Sigmoid colon (tissue), 4 donors: ENCODE results near the gene TIGD7.

Source experiments
- CTCF ChIP-seq, 4 experiments: fragments of 450-650 bp in 3 of 4; fragments of 200-600 bp in 1 of 4; IDR thresholded peaks; one replicate each; pipeline ENCODE4 v1.5.1; 2016 to 2019; ENCODE audit warnings: antibody characterized with exemption in 4 of 4, mild to moderate bottlenecking in 3 of 4, moderate library complexity in 2 of 4
- EP300 ChIP-seq, 4 donors: sonication (generic); formaldehyde crosslinking; IDR thresholded peaks; one replicate each; pipeline ENCODE4 v1.6.1; 2017; ENCODE audit warnings: antibody characterized with exemption in 4 of 4
- POLR2A ChIP-seq, 2 donors: fragments of 450-650 bp; IDR thresholded peaks; one replicate each; pipeline ENCODE4 v1.6.1; 2016; ENCODE audit warnings: antibody characterized with exemption in 2 of 2, mild to moderate bottlenecking in 2 of 2, moderate library complexity in 2 of 2
- POLR2AphosphoS5 ChIP-seq, 4 donors: sonication (generic); formaldehyde crosslinking; IDR thresholded peaks; one replicate each; pipeline ENCODE4 v1.6.1; 2017; ENCODE audit warnings: antibody characterized with exemption in 4 of 4

GRCh38 chr16:3256866-3257465, 48.3 kb downstream of the TIGD7 start:
- TF ChIP-seq CTCF (IDR thresholded peaks at IDR 0.05) (no peak), EP300 (IDR thresholded peaks at IDR 0.05) (no peak), POLR2A (IDR thresholded peaks at IDR 0.05) (no peak), POLR2AphosphoS5 (IDR thresholded peaks at IDR 0.05) (no peak)
